NCI-H1105 treated with DMSO at 0.1 percent for 48 hours (cell line): Measurements from ENCODE around the gene SYNJ2.

Source experiments
- DNase-seq: peaks from one replicate; lab custom pipeline; 2025; lab: John Stamatoyannopoulos, UW

Gene SYNJ2

GRCh38 chr6:158013904-158014504 lies 32.3 kb downstream of the SYNJ2 start:
- DNase-seq, result no peak

- no peak for DNase-seq
Measured at GRCh38 chr6:158014505-158015187, 33.0 kb downstream of the SYNJ2 start.

- no peak for DNase-seq
Measured at GRCh38 chr6:158015188-158015506, 33.5 kb downstream of the SYNJ2 start.

- no peak for DNase-seq
Measured at GRCh38 chr6:158016571-158017383, 35.1 kb downstream of the SYNJ2 start.

GRCh38 chr6:158017621-158018040 lies 36.0 kb downstream of the SYNJ2 start:
- DNase-seq, result no peak

- DNase-seq, result no peak
Measured at GRCh38 chr6:158018041-158018771, 36.5 kb downstream of the SYNJ2 start.

- DNase-seq, result no peak
Measured at GRCh38 chr6:158018851-158019361, 37.2 kb downstream of the SYNJ2 start.

GRCh38 chr6:158019416-158019815 lies 37.8 kb downstream of the SYNJ2 start:
- DNase-seq, result no peak

- DNase-seq, result no peak
Measured at GRCh38 chr6:158020272-158020711, 38.6 kb downstream of the SYNJ2 start.

- no peak for DNase-seq
Measured at GRCh38 chr6:158020811-158021210, 39.1 kb downstream of the SYNJ2 start.

- DNase-seq, result no peak
Measured at GRCh38 chr6:158021376-158021775, 39.7 kb downstream of the SYNJ2 start.

- DNase-seq, result no peak
Measured at GRCh38 chr6:158021814-158022748, 40.4 kb downstream of the SYNJ2 start.

GRCh38 chr6:158022749-158023596 lies 41.3 kb downstream of the SYNJ2 start:
- DNase-seq, result no peak

- peak; percentile 17 for DNase-seq
Measured at GRCh38 chr6:158023597-158023939, 41.9 kb downstream of the SYNJ2 start.

- no peak for DNase-seq
Measured at GRCh38 chr6:158024566-158025297, 43.1 kb downstream of the SYNJ2 start.

- DNase-seq, result peak; percentile 72
Measured at GRCh38 chr6:158026054-158026900, 44.6 kb downstream of the SYNJ2 start.

- no peak for DNase-seq
Measured at GRCh38 chr6:158026901-158027589, 45.4 kb downstream of the SYNJ2 start.
